CD4-positive, alpha-beta T cell treated with Interleukin-17A for 1 hour (primary cell): ENCODE measurements around the gene TIE1.
"Not testable (repeated sequence)": the region's sequence is repeated elsewhere in the genome, so short reads cannot be mapped to it uniquely, and the experiment has no call there.

Experiments used
- DNase-seq: peaks from one replicate; pipeline ENCODE4 v3.0.0-alpha.2; 2020

TIE1 gene

DNA sequence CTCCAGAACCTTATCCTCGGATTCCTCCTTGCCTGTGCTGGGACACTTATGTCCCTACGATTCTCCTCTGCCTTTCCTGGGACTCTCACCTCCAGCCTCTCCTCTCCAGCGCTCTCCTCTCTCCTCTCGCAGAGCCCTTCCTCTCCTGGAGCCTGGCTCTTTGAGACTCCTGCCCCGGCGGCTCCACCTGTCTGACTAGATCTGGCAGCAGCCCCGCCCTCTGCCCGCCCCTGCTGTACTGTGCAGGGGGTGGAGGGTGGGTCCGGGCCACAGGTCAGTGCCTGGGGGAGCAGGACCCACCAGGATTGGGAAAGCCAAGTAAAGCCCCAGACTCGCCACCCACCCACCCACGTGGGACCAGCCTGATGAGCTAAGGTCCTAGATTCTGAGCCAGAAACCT is 65.4 kb downstream of the TIE1 start:
- no peak for DNase-seq

DNA sequence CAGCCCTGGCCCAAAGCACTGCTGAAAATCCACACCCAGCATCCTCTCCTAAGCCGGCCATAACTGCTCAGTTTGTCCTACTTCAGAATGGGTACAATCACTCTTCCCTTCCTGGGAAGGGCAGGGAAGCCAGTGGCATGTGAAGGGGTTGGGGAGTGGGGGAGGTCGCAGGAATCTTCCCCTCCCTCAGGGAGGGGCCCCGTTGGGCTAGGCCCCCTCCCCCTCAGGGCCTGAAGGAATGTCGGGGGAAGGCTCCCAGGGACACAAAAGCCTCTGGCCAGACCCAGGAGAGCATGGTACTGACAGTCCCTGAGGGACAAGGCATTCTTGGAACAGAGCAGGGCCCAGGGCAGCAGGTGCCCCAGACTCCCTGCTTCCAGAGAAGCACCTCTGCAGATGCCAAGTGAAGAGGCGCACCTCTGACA is 65.8 kb downstream of the TIE1 start:
- DNase-seq, result no peak

DNA sequence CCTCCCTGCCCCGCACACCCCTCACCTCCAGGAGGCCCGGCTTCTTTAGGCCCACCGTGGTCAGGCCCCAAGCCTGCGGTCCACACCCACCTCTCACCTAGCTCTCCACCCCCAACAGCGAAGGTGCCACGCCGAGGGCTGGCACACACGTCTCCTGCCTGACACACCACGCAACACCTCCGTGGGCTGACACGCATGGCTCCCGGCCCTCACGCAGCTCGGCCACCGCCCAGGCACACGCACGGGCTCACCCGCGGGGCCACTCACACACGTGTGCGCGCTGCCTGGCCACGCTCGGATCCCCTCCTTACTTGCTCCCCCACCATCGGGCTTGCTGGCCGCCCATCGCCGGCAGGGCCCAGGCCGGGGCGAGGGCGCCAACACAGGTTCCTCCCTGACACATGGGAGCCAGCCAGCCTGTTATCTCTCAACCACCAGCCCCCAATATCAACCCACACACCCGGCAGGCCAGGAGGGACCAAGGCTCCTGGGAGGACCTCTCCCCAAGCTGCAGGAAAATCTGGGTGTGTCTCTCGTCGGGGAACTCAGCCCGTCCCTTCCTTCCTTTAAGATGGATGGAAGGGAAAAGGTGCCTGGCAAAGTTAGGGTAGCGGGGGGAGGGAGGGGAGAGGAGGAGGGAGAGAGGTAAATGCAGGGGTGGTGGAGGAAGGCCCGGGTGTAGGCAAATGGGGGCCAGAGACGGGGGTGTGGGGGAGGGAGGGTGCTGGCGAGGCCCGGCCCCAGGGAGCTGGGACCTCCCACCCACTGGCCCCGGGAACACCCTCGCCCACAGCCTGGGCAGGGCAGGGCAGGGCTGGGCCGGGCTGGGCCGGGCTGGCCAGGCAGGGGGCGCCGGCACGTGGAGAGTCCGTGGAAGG is 66.5 kb downstream of the TIE1 start:
- peak; percentile 30 for DNase-seq

DNA sequence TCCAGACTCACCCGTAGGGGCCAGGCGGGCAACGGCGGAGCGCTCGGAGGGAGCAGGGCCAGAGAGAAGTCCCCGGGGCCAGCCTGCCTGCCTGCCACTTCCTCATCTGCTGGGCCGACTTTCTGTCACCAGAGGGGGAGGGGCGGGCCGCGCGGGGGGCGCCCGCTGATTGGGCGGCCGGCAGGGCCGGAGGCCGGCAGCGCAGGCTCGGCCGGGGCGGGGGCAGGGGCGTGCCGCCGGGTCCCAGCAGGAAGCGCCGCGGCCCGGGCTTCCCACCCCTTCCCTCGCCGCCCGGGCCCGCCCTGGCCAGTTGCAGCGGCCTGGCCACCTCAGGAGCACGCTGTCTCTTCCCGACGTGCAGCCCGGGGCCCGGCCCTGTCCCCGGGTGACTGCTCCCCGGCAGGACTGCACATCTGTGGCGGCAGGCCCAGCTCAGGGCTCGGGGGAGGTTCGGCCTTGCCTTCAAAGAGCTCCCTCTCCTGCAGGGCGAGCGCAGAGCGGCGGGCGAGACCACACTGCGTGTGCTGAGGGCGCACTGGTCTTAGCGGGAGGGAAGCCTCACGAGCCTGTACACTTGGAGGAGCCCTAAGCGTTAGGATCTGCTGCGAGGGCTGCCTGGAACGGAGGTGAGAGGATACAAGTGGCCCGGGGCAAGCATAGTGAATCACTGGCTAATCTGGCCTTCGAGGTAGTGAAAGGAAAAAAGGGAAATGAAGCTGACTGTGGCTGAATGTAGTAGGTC is 67.3 kb downstream of the TIE1 start, which contains the start of gene ELOVL1:
ELOVL1 (minus strand) TSS at position 108 of the 742 bp plus-strand sequence. CDS start 2,402 bp downstream, outside the sequence.
- peak; percentile 87 for DNase-seq

DNA sequence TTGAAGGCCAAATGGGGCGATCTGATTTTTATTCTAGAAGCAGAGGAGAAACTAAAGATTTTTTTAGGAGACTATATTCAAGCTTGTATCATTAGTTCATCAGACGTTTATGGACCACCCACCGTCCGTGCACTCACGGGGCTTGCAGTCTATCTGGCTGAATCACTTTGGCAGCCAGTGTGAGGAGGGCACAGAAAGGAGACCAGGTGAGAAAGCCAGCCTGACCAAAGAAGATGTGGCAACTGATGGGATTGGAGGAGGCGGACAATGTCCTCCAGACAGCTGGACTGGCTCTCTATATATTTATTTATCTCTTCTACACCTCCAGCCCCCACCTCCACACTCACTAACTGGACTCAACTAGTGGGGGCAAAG is 67.9 kb downstream of the TIE1 start:
- DNase-seq, result no peak

DNA sequence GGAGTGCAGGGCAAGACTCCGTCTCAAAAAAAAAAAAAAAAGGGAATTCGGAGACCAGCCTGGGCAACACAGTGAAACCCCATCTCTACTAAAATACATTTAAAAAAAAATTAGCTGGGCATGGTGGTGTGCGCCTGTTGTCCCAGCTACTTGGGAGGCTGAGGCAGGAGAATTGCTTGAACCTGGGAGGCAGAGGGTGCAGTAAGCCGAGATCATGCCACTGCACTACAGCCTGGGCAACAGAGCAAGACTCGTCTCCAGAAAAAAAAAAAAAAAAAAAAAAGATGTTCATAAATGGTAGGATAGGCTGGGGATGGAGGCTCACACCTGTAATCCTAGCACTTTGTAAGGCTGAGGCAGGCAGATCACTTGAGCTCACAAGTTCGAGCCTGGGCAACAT is 69.0 kb downstream of the TIE1 start:
- not testable (repeated sequence) for DNase-seq

DNA sequence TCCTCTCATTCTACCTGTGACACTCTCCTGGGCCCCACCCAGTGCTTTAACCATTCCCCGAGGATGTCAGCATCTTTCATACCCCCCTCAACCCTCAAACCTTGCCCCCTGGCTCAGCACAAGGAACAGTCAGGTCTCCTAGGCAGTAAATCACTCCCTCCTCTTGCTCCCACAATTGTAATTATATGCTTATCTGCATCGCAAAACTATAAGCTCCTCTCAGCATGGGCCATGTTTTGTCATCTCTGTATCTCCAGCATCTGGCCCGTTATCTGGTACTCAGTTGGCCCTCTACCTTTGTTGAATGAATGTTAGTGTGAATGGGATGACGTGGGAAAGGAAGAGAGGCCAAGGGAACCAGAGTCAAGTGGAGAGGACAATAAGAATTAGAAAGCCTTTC is 69.8 kb downstream of the TIE1 start:
- no peak for DNase-seq

DNA sequence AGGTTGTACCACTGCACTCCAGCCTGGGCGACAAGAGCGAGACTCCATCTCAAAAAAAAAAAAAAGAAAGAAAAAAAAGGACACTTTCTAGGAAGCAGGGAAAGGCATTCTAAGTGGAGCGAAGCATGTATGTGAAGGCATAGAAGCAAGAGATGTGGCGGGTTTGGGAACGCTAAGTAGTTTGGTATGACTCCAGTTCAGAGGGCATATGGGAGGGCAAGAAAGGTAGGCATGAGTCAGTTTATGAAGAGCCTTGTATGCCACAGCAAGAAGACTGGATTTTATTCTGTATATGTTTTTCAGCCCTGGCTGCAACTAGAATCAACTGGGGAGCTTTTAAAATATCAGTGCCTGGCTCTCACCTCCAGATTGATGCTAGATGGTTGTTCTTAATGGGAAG is 71.4 kb downstream of the TIE1 start:
- no peak for DNase-seq
